Stimulated activated CD4-positive, alpha-beta T cell treated with anti-CD3 and anti-CD28 coated beads, Interleukin-15, amount 100 ng/mL, for 48 hours (primary cell): ENCODE results near the gene KIF1B.
"Not testable (repeated sequence)": the region's sequence is repeated elsewhere in the genome, so short reads cannot be mapped to it uniquely, and the experiment has no call there.

ENCODE experiments used
- DNase-seq, 2 donors: peaks; one replicate each; pipeline ENCODE4 v3.0.0-alpha.2; 2020; ENCODE audit warnings: low read depth in 2 of 2

KIF1B gene

GRCh38 chr1:10386761-10387676 lies 176.6 kb downstream of the KIF1B start:
- DNase-seq: no peak

GRCh38 chr1:10387677-10388386 lies 177.5 kb downstream of the KIF1B start:
- DNase-seq: no peak

- no peak for DNase-seq
These were observed 178.0 kb downstream of the KIF1B start for GRCh38 chr1:10388387-10388715.

- DNase-seq: no peak
These were observed 179.1 kb downstream of the KIF1B start for GRCh38 chr1:10389271-10389973.

- no peak for DNase-seq
These were observed 186.5 kb downstream of the KIF1B start for GRCh38 chr1:10396870-10397269.

GRCh38 chr1:10398278-10398733 lies 187.9 kb downstream of the KIF1B start:
- no peak for DNase-seq

GRCh38 chr1:10398734-10399443 lies 188.5 kb downstream of the KIF1B start, which contains the start of gene PGD:
Gene PGD, plus strand, starts transcription at chr1:10399064. Its CDS starts 54 bp downstream, at chr1:10399118.
- DNase-seq: peak; percentile 97 to 98

- no peak for DNase-seq
These were observed 189.1 kb downstream of the KIF1B start for GRCh38 chr1:10399444-10399941.

GRCh38 chr1:10400013-10400412 lies 189.6 kb downstream of the KIF1B start:
- DNase-seq: no peak

GRCh38 chr1:10401281-10401680 lies 190.9 kb downstream of the KIF1B start:
- no peak for DNase-seq

- no peak for DNase-seq
These were observed 192.4 kb downstream of the KIF1B start for GRCh38 chr1:10402729-10403274.

- no peak for DNase-seq
These were observed 196.8 kb downstream of the KIF1B start for GRCh38 chr1:10407201-10407600.

- no peak for DNase-seq
These were observed 205.0 kb downstream of the KIF1B start for GRCh38 chr1:10415211-10415930.

- DNase-seq: not testable (repeated sequence)
These were observed 205.6 kb downstream of the KIF1B start for GRCh38 chr1:10415967-10416366.

GRCh38 chr1:10418741-10419140 lies 208.4 kb downstream of the KIF1B start:
- DNase-seq: not testable (repeated sequence)

GRCh38 chr1:10419351-10419750 lies 209.0 kb downstream of the KIF1B start:
- DNase-seq: no peak

- no peak for DNase-seq
These were observed 211.3 kb downstream of the KIF1B start for GRCh38 chr1:10421637-10422036.

GRCh38 chr1:10424034-10424433 lies 213.7 kb downstream of the KIF1B start:
- DNase-seq: no peak

GRCh38 chr1:10424651-10425050 lies 214.3 kb downstream of the KIF1B start:
- DNase-seq: no peak

GRCh38 chr1:10425826-10426534 lies 215.6 kb downstream of the KIF1B start:
- not testable (repeated sequence) for DNase-seq
